IPS-18c (cell line): ENCODE data around the gene THSD4.

Experiments
- H3K4me3 ChIP-seq: 2 replicates; pipeline ENCODE4 v1.7.0; 2013; ENCODE audit warnings: low read depth, mild to moderate bottlenecking, low read length, moderate library complexity; ENCODE audit not compliant: insufficient read depth
- H3K9me3 ChIP-seq: one replicate; pipeline ENCODE4 v1.6.1; 2013; ENCODE audit warnings: mild to moderate bottlenecking, low read length, moderate library complexity; ENCODE audit not compliant: control insufficient read depth, insufficient read depth

THSD4 gene

DNA sequence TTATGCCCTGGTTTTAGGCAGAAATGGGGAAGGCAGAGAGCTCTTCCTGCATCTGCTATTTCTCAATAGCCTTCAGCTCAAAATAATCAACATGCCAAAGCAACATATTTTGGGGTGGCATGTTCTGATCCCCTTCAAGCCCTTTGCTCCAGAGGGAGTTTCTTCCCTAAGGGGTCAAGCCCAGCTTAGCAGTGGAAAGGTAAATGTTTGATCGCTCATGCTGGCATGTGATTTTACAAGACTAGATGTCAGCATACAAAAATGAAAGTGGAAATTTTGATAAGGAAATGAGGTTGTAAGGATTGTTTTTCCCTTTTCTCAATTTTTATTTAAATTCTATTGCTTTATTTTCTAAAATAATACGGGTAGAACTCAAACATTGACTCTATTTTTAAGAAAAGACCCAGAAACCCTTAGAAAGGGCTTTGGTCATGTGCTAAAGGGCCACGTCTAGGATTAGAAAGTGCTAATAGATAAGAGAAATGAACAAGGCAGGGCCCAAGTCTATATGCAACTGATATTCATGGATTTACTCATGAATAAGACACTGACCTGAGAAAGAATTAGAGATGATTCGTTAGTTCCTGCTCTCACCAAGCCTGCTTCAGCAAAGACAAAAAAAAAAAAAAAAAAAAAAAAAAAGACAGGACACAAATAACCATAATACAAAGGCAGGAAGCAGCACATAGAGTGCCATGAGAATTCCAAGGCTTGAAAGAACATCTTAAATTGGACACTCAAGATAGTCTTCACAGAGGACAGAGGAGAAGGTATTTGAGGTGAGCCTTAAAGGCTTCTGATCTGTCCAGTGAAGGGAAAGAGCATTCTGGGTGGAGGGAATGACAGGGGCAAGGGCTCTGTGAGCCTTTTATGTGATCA lies 640.1 kb downstream of the THSD4 start:
- H3K9me3 ChIP-seq = no peaks in the 10 kb centered on the region

DNA sequence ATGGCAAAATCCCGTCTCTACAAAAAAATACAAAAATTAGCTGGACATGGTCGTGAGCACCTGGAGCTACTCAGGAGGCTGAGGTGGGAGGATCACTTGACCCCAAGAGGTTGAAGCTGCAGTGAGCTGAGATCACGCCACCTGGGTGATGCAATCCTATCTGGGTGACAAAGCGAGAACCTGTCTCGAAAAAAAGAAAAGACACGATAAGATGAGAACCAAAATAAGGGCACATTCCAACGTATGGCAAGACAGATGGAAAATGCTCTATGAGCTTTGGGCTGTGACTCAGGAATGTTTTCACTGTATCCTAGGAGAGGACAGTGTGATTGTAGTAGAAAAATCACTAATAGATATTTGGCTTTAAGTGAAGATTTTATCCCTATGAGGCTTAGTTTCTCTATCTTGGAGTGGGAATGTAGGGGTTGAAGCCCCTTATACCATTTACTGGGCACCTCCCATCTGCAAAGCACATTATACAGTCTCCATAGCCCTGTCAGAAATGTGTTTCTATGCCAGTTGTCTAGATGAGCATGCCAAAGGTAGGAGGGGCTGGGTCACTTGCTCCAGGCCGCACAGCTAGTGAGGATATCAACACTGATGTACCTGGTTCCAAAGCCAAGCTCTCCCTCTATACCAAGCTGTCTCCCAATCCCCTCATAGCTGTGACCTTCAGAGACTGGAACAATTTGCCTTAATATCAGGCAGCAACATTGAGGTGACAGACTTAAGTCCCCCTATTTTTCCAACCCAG lies 641.5 kb downstream of the THSD4 start:
- H3K4me3 ChIP-seq = no peak overlapping the region
- no peaks in the 10 kb centered on the region for H3K9me3 ChIP-seq

More for the DNA sequence above, 640.1 kb downstream of the THSD4 start:
- no peak overlapping the region for H3K4me3 ChIP-seq

DNA sequence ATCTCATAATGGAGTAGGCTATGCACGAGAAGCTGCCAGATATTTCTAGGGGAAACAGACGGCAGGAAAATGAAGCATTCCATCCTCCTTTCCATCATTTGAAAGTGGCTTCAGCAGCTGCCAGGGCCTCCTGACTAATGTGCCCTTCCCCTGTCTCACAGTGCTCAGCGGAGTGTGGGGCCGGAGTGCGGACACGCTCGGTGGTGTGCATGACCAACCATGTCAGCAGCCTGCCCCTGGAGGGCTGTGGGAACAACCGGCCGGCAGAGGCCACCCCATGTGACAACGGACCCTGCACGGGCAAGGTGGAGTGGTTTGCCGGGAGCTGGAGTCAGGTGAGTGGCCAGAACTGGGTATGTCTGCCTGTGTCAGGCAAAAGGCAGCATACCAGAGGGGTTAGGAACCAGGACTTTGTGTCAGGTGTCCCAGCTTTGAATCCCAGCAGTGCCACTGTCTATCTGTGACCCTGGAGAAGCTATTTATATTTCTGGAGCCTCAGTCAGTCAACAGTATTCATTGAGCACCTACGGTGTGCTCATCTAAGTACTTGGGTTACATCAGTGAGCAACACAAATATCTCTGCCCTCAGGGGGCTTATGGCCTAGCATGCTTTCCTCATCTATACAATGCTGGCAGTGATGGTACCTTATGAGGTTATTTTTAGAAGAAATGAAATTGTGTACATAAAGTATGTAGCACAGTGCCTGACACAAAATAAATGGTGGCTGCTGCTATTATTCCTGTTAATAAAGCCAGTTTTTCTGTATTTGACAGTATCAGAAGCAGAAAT lies 642.7 kb downstream of the THSD4 start:
- H3K4me3 ChIP-seq = no peak overlapping the region
- H3K9me3 ChIP-seq = no peaks in the 10 kb centered on the region

DNA sequence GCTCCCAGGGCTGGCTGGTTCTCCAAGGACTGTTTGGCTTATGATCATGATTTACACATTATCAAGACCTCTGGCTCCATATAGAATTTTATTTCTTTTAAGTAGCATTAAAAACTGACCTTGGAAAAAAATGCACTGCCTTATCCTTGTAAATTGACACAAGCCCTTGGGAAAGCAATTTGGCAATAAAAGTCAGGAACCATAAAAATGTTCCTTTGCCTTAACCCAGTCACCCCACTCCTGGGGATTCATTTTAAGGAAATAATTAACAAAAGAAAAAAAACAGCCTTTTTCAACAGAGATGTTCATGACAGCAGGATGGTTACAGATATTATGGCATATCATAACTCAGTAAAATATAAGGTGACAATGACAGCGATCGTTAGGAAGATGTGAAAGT lies 643.4 kb downstream of the THSD4 start:
- Histone ChIP-seq H3K9me3 (no peaks in the 10 kb centered on the region), H3K4me3 (no peak overlapping the region)

DNA sequence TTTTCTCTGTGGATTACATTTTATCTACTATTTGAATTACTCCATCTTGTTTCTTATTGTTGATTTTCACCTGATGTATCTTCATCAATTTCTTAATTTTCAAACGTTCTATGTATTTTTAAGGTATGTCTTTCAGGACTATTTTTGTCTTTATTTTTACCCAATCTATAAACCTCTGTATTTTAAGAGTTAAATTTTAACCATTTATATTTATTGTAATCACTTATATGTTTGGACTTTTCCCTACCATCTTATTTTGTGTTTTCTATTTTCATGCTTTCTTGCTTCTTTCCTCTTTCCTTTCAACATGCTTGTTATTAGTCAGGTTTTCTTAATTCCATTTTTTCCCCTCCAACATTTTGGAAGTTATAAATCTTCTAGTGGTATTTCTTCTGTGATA lies 645.6 kb downstream of the THSD4 start:
- H3K9me3 ChIP-seq = no peaks in the 10 kb centered on the region
- no peak overlapping the region for H3K4me3 ChIP-seq

DNA sequence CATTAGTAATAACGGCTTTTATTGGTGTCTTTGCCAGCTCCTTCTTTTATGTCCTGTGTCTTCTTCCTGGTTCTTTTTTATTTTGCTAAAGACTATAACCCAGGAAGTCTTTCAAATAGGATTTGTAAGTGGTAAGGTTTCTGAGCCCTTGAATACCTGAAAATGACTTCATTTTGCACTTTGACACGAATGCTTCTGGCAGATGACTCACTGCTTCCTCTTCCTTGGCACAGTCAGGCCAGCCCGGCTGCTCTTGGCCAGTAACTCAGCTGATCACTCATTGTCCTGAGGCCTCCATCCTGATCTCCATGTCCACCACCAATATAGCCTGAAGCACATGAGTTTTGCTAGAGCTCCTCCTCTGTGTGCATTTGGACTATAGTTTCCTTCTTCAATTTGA lies 646.4 kb downstream of the THSD4 start:
- H3K4me3 ChIP-seq = no peak overlapping the region

DNA sequence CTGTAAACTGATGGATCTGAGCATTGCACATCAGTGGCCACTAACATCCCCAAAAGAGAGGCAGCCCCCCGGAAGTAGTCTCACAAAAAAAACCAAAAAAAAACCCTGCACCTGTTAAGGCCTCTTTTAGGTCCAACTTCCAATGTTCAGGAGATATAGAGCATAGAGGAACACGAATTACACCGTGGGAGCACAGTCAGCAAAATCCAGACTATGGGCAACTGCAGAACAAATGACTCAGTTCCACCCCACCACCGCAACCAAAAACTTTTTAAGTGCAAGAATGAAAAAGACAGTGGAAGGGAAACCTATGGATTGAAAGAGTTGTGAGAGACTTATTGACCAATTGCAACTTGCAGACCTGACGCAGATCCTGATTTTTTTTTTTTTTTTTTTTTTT lies 652.9 kb downstream of the THSD4 start:
- H3K4me3 ChIP-seq = no peak overlapping the region
- H3K9me3 ChIP-seq = no peaks in the 10 kb centered on the region

More for the DNA sequence above, 646.4 kb downstream of the THSD4 start:
- H3K9me3 ChIP-seq = no peaks in the 10 kb centered on the region

DNA sequence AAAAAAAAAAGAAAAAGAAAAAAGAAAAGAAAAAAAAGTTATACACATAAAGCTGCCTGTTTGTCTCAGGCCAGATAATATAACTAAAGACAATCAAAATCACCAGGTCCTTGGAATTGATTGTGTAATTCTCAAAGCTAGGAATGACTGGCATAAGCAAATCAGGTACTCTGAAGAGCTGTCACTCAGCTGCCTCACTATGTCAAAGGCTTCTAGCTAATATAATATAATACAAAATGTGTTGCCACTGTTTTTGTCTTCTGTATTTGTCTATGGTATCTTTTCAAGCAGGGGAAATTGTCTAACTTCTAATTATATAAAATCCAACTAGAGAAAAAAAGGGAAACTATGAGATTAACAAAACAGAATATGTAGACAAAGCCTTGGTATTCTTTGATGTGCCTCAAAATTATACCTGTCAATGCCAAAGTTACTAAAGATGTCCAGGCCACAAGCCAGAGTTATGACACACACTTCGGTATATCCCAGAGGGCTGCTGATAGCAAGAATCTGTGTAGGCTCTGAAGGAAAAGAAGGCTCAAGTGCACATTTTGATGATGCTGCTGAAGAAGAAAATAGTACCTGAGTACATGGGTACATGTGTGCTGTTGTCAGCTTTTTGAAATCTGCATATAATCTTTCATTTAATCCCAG lies 658.1 kb downstream of the THSD4 start:
- no peaks in the 10 kb centered on the region for H3K9me3 ChIP-seq
- no peak overlapping the region for H3K4me3 ChIP-seq

DNA sequence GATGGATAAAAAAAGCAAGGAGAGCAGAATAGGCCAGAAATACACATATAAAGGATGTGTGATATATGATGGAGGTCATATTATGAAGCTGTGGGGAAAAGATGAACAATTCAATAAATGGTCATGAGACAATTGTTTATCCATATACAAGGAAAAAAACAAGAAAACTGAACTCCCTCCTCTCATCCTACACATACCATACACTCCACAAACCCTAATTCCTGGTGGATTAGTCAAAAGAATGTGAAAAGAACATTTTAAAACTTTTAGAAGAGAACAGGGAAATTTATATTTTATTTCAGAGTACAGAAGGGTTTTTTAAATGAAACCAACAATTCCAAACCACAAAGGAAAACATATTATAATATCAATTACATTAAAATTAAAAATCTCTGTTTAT lies 660.6 kb downstream of the THSD4 start:
- no peaks in the 10 kb centered on the region for H3K9me3 ChIP-seq
- no peak overlapping the region for H3K4me3 ChIP-seq

DNA sequence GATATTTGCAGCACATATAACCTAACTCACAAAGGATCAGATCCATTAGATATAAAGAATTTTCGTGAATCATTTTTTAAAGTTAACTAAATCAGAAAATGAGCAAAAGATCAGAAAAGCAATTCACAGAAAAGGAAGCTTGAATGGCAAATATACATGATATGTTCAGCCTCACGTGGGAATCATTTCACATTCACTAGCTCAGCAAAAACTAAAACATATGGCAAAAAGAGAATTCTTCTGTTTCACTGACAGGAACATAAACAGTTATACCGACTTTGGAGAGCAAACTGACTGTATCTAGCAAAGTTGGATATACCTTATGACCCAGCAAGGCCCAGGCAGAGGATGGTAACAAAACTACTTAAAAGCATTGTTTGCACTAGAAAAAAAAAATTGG lies 661.0 kb downstream of the THSD4 start:
- Histone ChIP-seq H3K9me3 (no peaks in the 10 kb centered on the region), H3K4me3 (no peak overlapping the region)

DNA sequence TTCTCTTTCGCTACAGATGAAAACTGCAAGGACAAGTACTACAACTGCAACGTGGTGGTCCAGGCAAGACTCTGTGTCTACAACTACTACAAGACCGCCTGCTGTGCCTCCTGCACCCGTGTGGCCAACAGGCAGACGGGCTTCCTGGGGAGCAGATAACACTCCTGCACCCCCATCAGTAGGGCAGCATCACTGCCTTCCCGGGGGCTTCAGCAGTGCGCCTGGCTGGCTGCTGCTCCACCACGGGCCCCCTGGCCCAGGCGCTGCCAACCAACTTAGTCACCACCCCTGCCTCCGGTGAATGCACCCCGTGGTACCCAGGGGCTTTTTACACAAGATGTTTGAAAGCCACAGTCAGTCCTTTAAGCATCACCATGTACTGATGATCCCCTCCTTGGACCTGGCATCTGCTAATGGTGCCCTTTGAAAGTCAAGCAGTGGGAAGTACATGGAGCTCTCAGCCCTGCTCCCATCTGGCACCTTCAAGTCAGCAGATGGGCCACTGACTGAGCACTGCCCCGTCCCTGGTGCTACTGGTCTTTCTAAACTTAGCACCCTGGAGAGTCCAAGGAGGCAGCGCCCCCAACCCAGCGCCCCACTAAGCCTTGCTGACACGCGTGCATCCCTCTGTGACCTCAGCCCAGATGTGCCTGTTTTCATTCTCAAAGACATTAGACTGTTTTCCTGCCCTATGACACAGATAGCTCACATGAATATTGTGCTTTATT lies 662.1 kb downstream of the THSD4 start:
- no peak overlapping the region for H3K4me3 ChIP-seq
- H3K9me3 ChIP-seq = no peaks in the 10 kb centered on the region

DNA sequence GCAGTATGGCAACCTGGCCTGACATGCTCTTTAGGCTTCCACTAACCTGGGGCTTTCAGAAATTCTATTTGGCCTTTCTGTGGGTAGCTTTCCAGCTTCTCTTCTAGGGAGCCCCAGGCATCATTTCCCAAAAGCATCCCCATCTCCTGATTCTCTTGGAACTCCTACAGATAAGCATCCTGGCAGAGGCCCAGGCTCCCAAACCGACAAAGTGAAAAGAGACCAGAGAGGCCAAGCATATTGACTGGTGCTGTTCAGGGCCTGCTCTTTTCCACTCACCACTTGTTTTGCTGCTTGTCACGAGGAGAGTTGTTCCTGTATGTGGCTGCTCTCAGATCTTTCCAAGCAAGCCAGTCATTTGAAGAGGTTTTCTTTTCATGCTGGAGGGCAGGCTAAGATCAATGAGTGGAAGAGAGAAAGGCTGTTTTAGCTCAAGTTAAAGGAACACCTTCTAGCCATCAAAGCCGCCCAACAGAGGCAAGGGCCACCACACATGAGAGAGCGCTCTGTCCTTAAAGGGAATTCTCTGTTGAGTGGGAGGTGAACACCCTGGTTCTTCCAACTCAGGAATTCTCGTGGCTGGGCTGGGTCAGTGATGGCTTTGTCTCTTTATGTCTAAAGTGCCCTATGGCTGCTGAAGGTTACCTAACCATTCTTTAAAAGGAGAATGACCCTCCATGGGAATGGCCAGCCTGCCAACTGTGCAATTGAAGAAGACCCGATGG lies 664.0 kb downstream of the THSD4 start:
- H3K9me3 ChIP-seq = no peaks in the 10 kb centered on the region
- no peak overlapping the region for H3K4me3 ChIP-seq

DNA sequence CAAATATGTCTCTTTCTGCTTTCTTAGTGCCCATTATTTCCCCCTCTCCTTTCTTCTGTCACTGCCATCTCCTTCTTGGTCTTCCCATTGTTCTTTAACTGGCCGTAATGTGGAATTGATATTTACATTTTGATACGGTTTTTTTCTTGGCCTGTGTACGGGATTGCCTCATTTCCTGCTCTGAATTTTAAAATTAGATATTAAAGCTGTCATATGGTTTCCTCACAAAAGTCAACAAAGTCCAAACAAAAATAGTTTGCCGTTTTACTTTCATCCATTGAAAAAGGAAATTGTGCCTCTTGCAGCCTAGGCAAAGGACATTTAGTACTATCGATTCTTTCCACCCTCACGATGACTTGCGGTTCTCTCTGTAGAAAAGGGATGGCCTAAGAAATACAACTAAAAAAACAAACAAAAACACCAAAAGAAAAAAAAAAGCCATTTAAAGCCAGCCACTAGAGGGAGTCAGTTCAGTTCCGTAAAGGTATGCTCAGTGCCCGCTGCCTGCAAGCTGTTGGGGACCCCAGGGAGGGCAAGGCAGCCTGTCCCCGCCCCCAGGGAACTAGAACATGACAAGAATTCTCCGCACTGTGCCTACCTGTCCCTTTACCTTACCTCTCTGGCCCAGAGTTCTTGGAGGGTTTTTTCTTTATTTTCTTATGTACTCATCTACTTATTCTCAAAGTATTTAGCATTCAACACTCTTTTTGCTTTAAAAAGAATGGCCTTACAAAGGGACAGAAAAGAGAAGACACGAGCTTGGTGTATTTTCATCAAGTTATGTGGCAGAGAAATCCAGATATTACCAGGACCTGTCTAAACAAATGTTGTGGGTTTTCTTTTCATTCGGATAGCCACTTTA lies 665.1 kb downstream of the THSD4 start:
- H3K9me3 ChIP-seq = no peaks in the 10 kb centered on the region
- no peak overlapping the region for H3K4me3 ChIP-seq

DNA sequence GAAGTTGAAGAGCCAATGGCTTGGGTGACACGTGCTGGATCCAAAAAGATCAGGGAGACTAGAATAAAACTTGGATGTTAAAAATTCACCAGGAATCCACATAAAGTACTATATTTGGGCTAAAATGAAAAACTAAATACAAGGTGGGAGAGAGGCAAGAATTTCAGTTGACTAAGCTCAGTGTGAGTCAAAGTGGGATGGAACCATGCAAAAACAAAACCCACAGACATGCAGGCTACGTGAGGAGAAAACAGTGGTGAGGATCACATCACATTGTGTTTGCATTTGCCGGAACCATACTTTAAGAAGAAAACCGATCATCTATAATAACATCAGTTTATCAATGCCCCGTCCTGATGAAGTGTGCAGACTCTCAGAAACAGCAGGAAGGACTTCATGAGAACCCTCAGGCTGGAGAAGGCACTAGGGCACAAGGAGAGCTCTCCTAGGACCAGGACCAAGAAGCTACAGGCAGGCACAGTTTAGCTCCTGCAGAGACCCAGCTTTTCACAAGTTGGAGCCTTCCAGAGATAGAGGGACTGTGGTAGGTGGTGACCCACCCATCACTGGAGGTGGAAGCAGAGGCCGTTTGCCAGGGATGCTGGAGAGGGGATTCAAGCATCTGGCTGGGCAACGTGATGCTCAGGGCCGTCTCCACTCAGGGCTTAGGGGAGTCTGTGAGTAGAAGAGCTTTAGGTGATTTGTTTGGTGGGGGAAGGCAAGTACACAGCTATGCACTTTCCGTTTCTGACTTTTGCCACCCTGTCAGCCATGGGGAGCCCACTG lies 666.1 kb downstream of the THSD4 start:
- no peak overlapping the region for H3K4me3 ChIP-seq
- H3K9me3 ChIP-seq = no peaks in the 10 kb centered on the region

DNA sequence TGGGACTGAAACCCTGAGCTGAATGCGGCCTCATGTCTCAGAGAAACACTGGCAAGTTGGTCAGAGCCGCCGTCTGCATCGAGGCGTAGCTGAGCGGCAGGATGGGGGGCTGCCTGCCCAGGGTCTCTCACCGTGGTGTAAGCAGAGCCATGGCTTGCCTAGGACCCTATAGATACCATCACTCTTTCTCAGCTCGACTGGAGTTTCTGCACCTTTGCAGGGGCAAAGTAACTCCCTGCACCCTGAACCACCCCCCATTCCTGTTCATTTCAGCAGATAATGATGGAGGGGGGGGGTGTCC lies 666.6 kb downstream of the THSD4 start:
- no peak overlapping the region for H3K4me3 ChIP-seq
- no peaks in the 10 kb centered on the region for H3K9me3 ChIP-seq
